Neural cell (in vitro differentiated cells): ENCODE data around the gene FAM168B.

Experiments used
- CTCF ChIP-seq: fragments of 450-650 bp; IDR thresholded peaks from 2 replicates; pipeline ENCODE4 v1.5.1; 2014; ENCODE audit warnings: antibody characterized with exemption, mild to moderate bottlenecking, moderate library complexity; ENCODE audit not compliant: poor library complexity, severe bottlenecking
- EP300 ChIP-seq: fragments of 450-650 bp; conservative IDR thresholded peaks from 2 replicates; pipeline ENCODE4 v1.6.1; 2014; ENCODE audit warnings: antibody characterized with exemption, mild to moderate bottlenecking, moderate library complexity; ENCODE audit not compliant: poor library complexity, severe bottlenecking
- MXI1 ChIP-seq: fragments of 450-650 bp; conservative IDR thresholded peaks from 2 replicates; pipeline ENCODE4 v1.6.1; 2014; ENCODE audit warnings: antibody characterized with exemption, mild to moderate bottlenecking; ENCODE audit not compliant: poor library complexity, severe bottlenecking
- POLR2AphosphoS5 ChIP-seq: IDR thresholded peaks from 2 replicates; pipeline ENCODE4 v1.6.1; 2012
- TAF1 ChIP-seq: IDR thresholded peaks from 2 replicates; pipeline ENCODE4 v1.6.1; 2012; ENCODE audit warnings: low read depth

DNA sequence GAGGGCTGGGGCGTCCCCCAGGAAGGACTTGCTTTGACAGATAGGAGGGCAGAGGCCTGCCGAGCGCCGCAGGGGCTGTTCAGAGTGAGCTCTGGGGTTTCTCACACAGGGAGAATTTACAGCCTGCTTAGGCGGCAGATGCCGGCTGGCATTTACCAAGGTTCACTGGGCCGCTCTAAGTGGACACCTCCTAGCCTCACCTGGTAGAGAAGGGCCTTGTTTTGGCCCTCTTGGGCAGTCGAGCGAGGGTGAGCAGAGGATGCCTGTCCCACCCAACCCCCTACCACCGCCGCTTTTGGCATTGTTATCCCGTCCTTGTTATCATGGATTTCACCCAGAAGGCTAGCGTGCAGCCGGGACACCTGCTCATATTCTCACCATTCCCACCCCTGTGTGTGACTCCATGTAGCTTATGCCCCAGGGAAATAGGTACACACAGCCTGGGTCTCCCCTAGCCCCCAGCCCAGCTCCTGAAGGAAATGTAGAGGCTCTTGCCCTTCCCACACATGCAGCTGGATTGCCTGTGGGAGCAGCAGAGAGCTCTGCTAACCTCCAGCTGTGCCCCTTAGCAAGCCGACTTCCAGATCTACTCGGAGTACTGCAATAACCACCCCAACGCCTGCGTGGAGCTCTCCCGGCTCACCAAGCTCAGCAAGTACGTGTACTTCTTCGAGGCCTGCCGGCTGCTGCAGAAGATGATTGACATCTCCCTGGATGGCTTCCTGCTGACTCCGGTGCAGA lies 52.4 kb downstream of the FAM168B start:
- TF ChIP-seq EP300: no peak
- no peak for TF ChIP-seq POLR2AphosphoS5
- no peak for TF ChIP-seq TAF1
- TF ChIP-seq CTCF: peak; percentile 53
- TF ChIP-seq MXI1: no peak
